HepG2 (cell line): ENCODE measurements around the gene FSIP1.

ENCODE experiments used
- NR3C1 ChIP-seq: sonication (generic); formaldehyde crosslinking; IDR thresholded peaks from 2 replicates; pipeline ENCODE4 v1.4.0; 2020; ENCODE audit warnings: missing genetic modification reagents
- RNF219 ChIP-seq: sonication (generic); formaldehyde crosslinking; IDR thresholded peaks from 2 replicates; pipeline ENCODE4 v1.5.0; 2020; ENCODE audit warnings: mild to moderate bottlenecking, missing genetic modification reagents
- ZNF503 ChIP-seq: sonication (generic); formaldehyde crosslinking; IDR thresholded peaks from 2 replicates; pipeline ENCODE4 v1.4.0; 2020; ENCODE audit warnings: missing genetic modification reagents

DNA sequence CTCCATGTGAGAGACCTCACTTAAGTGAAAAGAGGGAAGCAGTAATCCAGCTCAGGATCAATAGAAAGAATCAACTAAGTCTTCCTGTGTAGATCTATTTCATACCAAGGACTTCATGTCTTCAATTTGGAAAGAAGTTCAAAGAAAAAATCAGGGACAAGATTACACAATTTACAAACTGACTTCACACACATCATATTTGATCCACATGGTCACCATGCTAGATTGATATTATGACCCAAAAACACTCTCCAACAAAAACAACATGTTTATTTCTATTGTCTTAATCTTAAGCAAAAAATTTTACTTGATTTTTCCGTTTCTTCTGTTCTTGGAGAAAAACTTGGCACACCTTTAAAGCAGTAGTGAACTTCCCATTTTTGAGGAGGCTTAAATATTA is 125.5 kb downstream of the FSIP1 start:
- no peak for TF ChIP-seq NR3C1 (CRISPR knock-in tag)
- TF ChIP-seq RNF219 (CRISPR knock-in tag) = no peak
- no peak for TF ChIP-seq ZNF503 (CRISPR knock-in tag)
